Measurements from ENCODE around the gene C16orf87.

The C16orf87 gene

GRCh38 chr16:46759309-46759708 lies 71.7 kb downstream of the C16orf87 start:
- Histone ChIP-seq H3K4me3 (ENCODE audit: low read depth in 1 of 2, low read length in 1 of 2) (no peak overlapping the region), H3K27ac (no peak overlapping the region), H3K9me3 (no peaks in the 10 kb centered on the region), H3K36me3 (no peaks in the 10 kb centered on the region), H3K4me1 (ENCODE audit: control insufficient read depth in 1 of 2, insufficient read depth in 1 of 2, low read depth in 1 of 2, low read length in 1 of 2) (no peaks in the 10 kb centered on the region), H3K27me3 (no peaks in the 10 kb centered on the region)
- TF ChIP-seq CTCF (IDR thresholded peaks at IDR 0.05): no peak

GRCh38 chr16:46757339-46758050 lies 73.5 kb downstream of the C16orf87 start:
- Histone ChIP-seq H3K9me3 (no peaks in the 10 kb centered on the region), H3K4me3 (ENCODE audit: low read depth in 1 of 2, low read length in 1 of 2) (no peak overlapping the region), H3K27me3 (no peaks in the 10 kb centered on the region), H3K4me1 (ENCODE audit: control insufficient read depth in 1 of 2, insufficient read depth in 1 of 2, low read depth in 1 of 2, low read length in 1 of 2) (no peaks in the 10 kb centered on the region), H3K27ac (no peak overlapping the region), H3K36me3 (no peaks in the 10 kb centered on the region)
- no peak for TF ChIP-seq CTCF (IDR thresholded peaks at IDR 0.05)

DNA sequence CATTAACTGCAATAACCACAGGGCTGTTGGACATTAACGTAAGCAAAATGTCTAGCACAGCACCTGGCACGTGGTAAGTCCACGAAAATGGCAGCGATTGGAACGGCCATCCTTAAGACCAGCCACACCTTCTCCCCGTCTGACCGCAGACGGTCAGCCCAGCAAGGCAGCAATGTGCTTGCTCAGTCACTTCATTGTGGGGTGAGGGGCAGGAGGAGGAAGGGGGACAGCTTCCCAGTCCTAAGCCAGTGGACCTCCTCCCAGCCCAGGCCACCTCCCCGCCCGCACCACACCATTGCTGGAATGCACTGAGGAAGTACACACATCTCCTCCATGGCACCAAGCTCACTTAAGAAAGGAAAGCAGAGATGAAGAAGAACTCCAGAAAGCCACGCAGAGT lies 74.2 kb downstream of the C16orf87 start:
- H3K4me3 ChIP-seq (ENCODE audit: low read depth in 1 of 2, low read length in 1 of 2): no peak overlapping the region
- no peak overlapping the region for H3K27ac ChIP-seq
- no peaks in the 10 kb centered on the region for H3K27me3 ChIP-seq
- H3K9me3 ChIP-seq: no peaks in the 10 kb centered on the region
- no peak for TF ChIP-seq CTCF (IDR thresholded peaks at IDR 0.05)
- no peaks in the 10 kb centered on the region for H3K36me3 ChIP-seq
- no peaks in the 10 kb centered on the region for H3K4me1 ChIP-seq (ENCODE audit: control insufficient read depth in 1 of 2, insufficient read depth in 1 of 2, low read depth in 1 of 2, low read length in 1 of 2)

GRCh38 chr16:46753015-46753414 lies 78.0 kb downstream of the C16orf87 start:
- TF ChIP-seq CTCF (IDR thresholded peaks at IDR 0.05): no peak
- no peaks in the 10 kb centered on the region for H3K27me3 ChIP-seq
- H3K9me3 ChIP-seq: no peaks in the 10 kb centered on the region
- no peaks in the 10 kb centered on the region for H3K36me3 ChIP-seq
- H3K27ac ChIP-seq: no peak overlapping the region
- no peak overlapping the region for H3K4me3 ChIP-seq (ENCODE audit: low read depth in 1 of 2, low read length in 1 of 2)
- no peaks in the 10 kb centered on the region for H3K4me1 ChIP-seq (ENCODE audit: control insufficient read depth in 1 of 2, insufficient read depth in 1 of 2, low read depth in 1 of 2, low read length in 1 of 2)

DNA sequence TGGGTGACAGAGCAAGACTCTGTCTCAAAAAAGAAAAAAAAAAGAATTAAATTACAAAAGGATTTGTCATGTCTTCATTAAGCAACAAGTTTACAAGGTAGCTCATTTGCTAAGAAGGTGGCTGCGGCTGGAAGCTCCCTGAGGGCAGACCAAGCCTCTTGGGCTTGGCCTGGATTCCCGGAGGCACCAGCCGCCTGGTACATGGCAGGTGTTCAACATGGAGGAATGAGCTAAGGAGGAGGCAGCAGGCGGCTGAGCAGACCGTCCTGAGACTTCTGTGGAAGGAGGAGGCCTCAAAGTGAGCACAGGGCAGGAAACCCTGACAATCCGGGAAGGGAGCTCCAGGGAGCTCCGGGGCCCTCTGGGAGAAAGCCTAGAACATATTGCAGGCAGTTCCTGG lies 79.6 kb downstream of the C16orf87 start:
- Histone ChIP-seq H3K4me1 (ENCODE audit: control insufficient read depth in 1 of 2, insufficient read depth in 1 of 2, low read depth in 1 of 2, low read length in 1 of 2) (no peaks in the 10 kb centered on the region), H3K27ac (no peak overlapping the region), H3K4me3 (ENCODE audit: low read depth in 1 of 2, low read length in 1 of 2) (no peak overlapping the region), H3K27me3 (no peaks in the 10 kb centered on the region), H3K9me3 (no peaks in the 10 kb centered on the region), H3K36me3 (no peaks in the 10 kb centered on the region)
- TF ChIP-seq CTCF (IDR thresholded peaks at IDR 0.05): no peak

All from neutrophil (primary cell).